Stromal cell of bone marrow (primary cell): ENCODE results near the gene ATP2B1.

Experiments
- DNase-seq: peaks from one replicate; pipeline ENCODE4 v3.0.0-alpha.2; 2012; ENCODE audit warnings: low read depth

Gene ATP2B1

DNA sequence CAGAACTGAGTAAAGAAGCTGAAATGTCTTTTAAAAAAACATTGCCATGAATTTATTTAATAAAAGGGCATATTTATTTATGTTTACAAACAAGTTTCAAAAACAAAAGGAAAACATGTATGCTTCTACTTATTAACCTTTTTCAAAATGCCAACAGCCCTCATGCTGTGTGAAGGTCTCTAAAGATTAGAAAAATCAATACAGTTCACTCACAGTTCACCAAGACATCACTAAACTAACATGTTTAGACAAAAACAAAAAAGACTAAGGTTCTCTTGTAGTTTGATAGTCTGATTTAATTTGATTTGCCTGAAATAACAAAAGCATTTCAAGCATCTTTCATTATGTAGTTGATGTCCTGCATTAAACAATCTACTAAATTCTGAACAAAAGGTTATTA lies 118.9 kb downstream of the ATP2B1 start:
- DNase-seq = no peak

DNA sequence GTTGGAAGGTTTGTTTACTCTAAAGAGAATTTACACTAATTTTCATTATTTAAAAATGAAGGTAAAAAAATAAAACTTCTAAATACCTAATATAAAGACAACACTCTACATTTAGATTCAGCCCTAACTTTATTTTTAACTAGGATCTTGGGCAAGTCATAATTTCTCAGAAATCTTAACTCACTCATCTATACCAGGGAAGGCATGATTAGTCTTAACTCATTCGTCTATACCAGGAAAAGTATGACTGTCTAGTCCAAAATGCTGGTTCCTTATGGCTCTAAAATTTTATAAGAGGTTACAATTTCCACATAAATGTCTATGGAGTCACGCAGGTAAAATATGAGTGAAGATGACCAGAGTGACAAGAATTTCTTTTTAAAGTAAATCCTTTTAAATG lies 130.1 kb downstream of the ATP2B1 start:
- DNase-seq = no peak

DNA sequence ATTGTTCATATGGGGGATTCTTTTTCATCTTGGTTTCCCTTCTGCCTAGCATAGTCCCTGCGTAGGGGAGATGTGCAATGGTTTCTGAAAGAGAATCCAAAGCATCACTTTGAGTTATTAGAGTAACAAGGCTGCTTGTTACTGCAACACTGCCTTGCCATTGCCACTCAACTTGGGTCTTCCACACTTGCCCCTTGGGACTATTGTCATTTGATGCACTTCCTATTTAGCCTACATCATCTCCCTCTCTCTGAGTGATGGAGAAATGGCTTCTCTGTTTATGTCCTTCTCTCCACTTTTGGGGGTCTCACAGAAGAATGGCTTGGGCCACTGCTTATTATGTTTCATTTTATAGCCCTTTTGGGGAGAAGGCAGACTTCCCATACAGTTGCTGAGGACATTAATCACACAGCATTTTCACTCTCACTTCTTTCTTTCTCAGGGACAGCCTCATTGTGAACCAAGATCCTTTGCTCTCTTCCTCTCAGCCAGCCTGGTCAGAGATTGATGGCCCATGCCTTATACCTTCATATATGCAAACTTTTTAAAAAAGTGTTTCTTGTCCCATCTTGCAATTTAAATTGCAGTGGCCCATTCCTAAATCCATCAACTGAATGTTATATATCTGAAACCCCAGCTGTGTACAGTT lies 131.9 kb downstream of the ATP2B1 start:
- DNase-seq = no peak

DNA sequence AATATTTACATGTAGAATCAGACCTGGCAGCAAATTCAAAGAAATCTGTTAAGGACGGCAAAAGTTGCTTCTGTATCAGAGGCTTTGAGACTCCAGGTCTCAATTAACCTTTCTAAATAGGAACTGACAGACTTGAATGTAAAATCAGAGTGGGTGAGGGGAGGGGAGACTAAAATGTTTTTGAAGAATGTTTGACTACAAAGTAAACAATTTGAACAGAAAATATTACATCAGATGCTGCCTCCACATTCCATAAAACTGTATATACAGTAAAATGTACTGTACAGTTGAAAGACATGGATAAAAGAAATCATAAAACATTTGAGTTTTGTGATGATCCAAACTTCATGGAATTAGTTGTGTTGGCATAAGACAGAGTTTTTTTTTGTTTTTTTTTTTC lies 133.3 kb downstream of the ATP2B1 start:
- no peak for DNase-seq

DNA sequence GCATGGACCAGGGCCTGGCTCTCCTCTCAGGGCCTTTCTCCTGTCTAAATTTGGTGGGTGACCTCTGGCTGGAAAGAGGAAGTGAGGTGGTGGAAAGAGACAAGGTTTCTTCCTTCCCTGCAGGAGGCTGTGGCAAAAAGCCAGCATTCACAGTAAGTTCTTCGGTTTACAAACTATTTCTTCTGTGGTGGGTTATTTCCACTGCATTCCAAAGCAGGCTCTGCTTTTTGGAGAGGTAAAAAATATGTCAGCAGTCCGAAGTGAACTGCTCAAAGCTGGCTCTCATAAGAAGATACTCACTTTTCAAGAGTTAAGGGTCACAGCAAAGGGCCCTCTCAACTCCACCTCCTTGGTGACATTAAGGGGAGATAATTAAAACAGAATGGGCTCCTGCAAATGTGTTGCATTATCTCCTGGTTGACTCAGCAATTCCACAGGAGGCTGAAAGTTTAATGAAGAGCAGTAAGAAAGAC lies 133.9 kb downstream of the ATP2B1 start:
- no peak for DNase-seq

DNA sequence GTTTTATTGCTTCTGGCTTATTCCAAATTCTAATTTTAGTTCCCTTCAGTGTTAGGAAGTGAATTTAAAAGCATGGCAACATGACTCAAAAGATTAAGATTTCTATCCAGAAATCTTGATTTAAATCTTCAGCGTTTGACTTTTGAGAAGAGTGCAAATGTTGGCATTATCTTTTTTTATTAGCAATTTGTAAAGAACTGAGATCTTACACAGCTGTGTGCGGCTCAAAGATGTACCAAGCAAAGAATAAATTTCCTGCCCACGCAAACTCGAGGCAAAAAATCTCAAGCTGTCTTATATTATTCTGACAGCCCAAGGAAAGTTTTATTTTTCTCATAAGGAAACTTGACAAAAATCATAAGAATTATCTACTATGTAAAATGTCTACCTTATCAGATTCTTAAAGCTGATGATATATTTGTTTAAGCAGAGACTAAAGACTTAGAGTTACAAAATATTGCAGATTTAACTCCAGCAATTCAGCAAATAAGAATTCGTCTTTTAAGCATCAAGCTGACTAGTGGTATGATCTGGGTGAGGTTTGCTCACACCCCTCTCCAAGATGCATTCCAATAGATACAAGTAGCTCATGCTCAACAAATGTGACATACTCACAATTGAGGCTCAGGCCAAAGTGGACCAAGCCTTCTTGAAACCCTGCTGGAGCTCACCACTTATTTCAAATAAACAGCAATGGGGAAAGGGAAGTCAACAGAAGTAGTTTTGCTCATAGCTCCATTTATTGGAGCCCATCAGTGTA lies 135.4 kb downstream of the ATP2B1 start:
- no peak for DNase-seq

DNA sequence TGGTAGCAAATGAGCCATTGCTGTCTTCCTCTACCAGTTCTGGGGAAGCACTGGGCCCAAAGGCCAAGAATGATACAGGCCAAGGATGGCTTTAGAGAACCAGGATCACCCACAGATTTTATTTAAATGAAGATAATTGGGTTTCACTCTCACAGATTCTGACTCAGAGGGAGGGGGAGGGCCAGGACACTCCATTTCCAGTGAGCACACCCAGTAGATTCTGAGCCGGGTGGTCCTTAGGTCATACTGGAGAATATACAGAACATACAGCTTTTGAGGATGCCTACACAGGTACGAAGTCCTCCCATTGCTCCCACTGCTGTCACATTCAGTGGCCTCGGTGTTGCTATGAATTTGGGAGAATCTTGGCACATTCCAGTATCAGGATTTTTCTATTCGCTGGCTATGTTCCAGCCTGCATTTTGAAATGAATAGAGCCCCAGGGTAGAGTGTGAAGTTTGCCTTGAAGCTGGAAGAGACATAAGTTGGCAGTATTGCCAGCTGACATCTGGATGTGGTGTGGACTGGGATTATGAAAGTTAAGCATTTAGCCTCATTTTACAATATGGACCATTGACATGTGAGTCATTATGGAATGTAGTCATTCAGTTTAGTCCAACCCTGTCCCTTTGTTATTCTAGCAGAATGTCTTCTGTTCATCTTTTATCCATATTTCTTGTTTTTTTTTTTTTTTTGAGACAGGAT lies 137.0 kb downstream of the ATP2B1 start:
- DNase-seq = peak; percentile 36

DNA sequence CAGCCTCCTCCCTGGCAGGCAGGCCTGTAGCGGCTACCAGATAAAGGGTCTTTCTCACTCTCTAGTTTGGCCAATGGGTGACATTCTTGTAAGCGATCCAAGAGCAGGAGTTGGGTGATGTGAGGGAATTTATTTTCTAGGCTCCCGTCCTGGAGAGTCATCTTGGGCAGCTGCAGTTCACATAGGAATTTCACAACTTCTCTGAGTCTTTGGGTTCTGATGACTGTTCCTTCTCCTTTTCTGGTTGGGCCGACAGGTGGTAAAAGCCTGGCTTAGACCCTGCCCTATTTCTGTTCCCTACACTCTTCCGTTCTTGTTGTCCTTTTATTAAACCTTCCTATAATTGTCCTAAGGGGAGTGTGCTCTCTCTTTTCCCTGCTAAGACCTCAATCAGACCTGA lies 140.2 kb downstream of the ATP2B1 start:
- DNase-seq = no peak

DNA sequence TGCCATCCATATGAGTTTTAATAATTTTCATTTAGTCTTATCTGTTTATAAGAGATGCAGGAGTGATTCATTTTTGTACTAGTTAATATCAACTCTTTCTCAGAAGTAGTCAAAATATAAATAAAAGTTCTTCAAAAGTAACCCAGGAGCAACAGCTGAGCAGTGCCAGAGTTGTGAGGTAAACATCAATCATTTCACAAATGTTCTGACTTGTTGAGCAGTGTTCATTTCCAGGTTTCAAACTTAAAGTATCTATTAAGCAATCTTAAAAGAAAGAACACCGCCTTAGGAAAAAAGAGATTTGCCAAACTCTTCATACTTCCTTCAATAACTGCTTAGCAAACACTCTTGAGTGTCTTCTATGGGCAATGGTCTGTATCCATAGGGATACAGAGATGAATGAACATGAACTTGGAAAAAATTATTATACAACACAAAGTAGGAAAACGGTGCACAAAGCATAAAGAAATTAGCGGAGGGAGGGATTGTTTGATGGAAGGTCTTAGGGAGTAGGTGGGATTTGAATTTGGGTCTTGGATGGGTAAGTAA lies 140.9 kb downstream of the ATP2B1 start:
- DNase-seq = no peak

DNA sequence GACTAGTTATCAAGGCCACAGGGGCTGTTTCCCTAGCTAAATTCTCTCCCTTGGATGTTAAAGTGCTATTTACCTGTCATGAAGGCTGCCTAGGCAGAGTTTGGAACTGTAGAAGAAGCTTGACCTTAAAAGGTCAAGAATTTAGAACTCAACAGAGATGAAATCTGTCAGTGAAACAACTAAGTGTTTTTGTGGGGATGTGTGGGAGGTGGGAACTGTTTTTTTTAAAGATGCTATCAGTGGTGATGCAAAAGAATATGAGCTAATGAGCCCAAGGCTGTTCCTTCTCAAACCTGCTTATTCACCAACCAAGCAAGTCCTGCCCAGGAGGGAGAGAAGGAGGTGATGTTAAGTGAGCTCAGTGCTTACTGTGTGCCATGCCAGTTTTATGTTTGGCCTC lies 142.0 kb downstream of the ATP2B1 start:
- DNase-seq = no peak

DNA sequence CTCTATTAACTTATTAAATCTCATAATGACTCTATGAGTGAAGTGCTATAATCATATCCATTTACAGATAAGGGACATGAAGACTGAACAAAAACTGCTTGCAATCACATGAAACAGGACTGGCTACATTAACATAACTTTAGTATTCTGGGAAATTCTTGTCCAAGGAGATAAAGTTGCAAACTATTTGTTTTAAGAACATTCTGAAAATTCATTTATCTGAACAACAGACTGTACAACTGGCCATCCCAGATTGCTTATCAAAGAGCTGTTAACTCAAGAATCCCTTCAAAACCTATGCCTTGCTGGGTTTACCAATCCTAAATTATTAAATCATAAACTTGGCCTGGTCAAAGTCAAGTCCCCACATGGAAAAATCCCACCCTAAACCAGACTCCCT lies 143.6 kb downstream of the ATP2B1 start:
- no peak for DNase-seq

DNA sequence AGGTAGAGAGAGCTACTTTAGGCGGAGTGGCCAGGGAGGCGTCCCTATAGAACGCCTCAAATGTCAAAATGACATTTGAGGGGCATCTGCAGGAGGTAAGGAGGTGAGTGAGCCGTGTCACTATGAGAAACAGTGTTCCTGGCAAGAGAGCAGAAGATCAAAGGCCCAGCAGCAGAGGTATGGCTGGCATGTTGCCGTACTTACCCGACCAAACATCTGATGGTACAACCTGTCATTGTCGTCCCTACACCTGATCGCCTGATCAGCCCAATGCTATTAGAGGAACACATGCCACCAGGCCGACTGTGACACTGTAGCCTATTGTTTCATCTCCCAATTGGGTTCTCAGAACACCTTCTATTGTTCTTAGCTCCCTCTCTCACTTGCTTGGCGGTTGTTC lies 148.9 kb downstream of the ATP2B1 start:
- no peak for DNase-seq

DNA sequence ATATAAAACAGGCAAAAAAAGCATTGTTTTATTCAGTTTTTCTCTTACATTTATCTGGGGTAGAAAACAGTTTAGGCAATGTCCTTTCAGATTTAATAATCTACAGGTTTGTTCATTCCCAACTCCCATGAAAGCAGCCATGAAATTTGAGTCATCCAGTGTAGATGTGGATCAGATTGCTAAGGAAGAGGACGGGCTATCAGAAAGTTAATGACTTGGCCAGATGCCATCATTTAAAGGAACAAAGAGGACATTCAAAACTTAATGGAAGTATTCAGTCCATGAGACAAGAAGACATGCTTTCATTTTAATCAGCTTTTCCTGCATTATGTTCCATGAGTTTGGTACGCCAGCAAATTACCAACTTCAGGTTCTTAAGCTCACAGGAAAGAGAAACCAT lies 151.7 kb downstream of the ATP2B1 start:
- no peak for DNase-seq

DNA sequence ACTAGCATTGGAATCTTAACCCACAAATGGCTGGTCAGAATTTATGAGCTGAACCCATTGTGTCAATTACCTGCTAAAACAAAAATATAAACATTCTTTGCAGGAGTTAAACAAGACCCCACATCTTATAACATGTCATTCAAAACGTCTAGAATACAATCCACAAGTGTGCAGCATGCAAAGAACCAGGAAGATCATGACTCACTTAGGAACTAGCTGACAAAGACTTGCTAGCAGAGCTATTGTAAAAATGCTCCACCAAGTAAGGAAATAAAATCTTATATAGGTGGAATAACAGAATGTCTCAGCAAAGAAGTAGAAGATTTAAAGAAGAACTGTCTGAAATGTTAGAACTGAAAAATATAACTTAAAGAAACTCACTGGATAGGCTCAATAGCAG lies 156.3 kb downstream of the ATP2B1 start:
- DNase-seq = no peak

DNA sequence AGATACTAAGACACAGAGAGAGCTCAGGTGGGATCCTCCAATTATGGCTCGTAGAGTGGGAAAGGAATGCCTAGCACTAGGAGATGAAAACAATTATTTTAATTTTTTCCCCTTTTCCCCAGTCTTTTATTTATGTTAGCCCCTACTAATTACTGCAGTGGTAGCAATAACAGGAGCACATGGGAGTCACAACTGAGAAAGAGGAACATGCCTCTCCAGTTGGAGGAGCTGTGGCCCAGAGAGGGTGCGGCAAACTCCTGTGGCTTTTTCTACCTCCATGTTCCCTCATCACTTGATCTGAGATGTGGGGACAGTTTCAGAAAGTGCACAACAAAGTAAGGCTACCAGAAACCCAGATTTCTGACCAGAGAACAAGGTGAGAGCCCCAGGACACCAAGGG lies 156.9 kb downstream of the ATP2B1 start:
- no peak for DNase-seq

DNA sequence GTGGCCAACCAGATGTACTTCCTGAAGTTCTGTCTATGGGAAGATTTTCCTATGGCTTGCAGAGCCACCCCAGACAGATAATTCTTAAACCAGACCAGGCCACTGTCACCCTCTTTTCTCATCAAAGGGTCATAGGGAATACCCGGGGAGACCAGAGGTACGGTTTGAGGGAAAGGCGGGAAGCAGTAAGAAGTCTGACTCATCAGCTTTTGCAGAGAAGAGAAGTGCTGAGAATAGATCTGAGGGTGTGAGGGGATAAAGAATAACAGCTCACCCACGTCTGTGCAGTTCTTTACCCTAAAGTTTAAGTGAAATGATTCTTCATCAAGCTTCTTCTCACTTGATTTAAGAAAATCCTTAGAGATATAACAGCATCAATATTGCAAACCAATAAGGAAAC lies 161.5 kb downstream of the ATP2B1 start:
- no peak for DNase-seq

DNA sequence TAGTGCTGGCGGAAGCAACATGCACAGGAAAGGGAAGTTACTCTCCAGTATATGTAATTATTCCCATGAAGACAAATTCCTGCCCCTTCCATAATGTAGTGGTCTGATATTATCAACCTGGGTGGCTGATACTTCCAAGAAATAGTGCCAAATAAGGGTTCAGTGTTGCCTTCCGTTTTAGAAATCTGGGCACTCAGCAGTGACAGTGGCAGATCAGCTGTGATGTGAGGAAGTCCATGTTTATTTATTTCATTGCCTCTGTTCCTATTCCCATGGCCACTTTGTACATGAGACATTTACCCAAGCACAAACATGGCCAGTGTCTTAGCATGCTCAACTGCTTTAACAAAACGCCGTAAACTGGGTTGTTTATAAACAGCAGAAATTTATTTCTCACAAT lies 162.5 kb downstream of the ATP2B1 start:
- no peak for DNase-seq

DNA sequence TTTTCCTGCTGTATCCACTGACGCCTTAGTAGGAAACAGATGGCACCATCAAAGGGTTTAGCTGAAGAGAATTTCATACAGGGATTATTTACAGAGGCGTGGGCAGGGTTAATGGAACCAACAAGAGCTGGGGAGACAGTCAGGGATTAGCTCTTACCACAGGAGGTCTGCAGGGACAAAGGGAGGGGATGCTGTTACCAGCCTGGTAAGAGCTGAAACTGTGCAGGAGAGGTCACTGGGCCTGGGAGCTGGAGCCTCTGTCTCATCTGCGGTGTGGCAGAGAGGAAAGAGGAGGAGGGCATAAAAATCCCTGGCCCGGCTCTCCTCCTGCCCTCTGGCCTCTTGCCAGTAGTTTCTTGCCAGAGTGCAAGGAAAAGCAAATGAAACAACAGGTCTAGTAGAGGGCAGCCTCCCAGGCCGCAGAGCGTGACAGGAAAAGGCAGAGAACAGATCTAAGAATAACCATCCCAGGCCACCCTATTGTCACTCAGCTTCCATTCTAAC lies 163.9 kb downstream of the ATP2B1 start:
- peak; percentile 63 for DNase-seq

DNA sequence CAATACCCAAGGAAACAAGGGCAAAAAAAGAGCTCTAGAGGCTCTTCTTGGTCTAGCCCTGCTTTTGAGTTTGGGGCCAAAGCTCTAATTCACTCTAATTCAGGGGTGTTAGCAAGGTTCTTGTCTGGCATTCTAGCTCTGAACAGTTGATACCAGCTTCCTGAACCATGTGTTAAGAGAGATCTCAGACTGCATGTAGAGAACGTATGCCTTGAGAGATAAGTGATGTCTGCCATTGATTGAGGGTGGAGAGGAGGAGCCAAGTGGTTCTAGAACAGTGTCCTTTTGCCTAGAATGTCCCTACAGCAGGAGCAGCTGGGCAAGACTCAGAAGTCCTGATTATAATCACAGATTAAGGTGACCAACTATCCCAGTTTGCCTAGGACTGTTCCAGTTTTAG lies 164.6 kb downstream of the ATP2B1 start:
- DNase-seq = no peak

DNA sequence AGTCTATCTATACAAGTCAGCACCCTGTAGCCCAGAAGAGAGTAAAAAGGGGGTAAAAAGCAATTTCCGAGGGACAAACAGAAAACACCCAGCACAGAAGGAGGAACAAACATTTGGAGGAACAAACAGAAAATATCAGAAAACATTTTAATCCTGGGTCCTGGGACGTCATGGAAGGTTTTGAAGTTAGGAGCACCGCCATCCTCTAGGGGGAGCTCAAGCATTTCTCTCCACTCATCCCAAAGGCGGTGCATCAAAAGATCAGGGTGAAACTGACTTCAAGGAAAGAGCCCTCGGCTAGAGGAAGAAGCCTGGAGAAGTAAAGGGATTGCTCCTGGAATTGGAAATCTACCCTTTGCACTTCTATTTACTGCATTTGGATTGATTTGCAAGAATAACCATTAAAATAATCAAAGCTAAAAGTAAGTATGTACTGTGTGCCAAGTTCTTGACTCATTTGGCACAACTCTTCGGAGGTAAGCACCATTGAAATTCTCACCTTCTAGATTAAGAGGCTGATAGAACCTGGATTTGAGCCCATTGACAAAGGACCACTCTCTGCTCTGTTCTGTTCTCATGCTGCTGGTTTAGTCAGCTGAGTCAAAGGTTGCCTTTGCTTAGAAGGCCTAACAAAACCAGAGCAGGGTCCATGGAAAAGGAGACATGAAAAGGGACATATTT lies 165.6 kb downstream of the ATP2B1 start:
- DNase-seq = peak; percentile 64

DNA sequence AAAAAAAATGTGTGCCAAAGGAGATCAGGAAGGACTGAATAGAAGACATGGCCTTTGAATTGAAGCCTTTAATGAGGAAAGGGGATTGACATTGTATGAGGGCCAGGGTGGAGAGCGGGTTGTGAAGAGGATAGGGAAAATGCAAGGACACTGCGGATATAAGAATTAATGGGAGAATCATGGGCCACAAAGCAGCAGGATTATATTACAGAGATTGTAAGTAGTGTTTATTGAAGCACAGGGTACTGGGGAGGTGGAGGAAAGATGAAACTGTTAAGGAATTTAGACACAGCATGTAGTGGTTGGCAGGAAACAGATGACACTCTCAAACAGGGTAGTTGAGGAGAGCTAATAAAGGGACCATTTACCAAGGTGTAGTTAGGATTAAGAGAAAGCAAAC lies 166.4 kb downstream of the ATP2B1 start:
- DNase-seq = no peak

DNA sequence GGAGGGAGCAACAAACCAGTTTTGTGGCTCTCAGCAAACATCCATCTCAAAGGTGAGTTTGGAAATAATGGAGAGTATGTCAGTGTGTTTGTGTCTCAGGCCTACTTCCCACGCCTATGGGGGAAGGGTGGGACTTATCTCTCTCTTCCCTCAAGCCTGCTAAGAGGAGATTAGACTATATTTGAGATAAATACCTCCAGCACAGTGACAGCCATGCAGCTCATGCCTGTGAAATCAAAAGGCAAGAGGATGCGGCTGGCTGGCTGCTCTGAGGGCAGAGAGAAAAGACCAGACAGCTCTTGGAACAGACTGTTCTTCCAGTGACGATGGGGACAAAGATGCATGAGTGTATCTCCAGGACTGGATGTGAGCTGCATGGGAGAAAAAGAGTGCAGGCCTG lies 168.1 kb downstream of the ATP2B1 start:
- no peak for DNase-seq
